Testis (tissue), 2 donors: ENCODE data around the gene RNASEH2A.
"Not testable (repeated sequence)": the region's sequence is repeated elsewhere in the genome, so short reads cannot be mapped to it uniquely, and the experiment has no call there.

Experiments
- CTCF ChIP-seq, 3 experiments: fragments of 450-650 bp in 2 of 3; fragments of 200-600 bp in 1 of 3; sonication (generic) in 1 of 3; IDR thresholded peaks; one replicate each; pipeline ENCODE4 v1.5.1; 2016 to 2019; ENCODE audit warnings: antibody characterized with exemption in 3 of 3, mild to moderate bottlenecking in 2 of 3, moderate library complexity in 1 of 3
- POLR2A ChIP-seq: fragments of 450-650 bp; IDR thresholded peaks from one replicate; pipeline ENCODE4 v1.6.1; 2017; ENCODE audit warnings: antibody characterized with exemption, mild to moderate bottlenecking, moderate library complexity

GRCh38 chr19:12817810-12818209 lies 11.4 kb downstream of the RNASEH2A start:
- not testable (repeated sequence) for TF ChIP-seq CTCF (IDR thresholded peaks at IDR 0.05); POLR2A
